Activated CD8-positive, alpha-beta T cell treated with anti-CD3 and anti-CD28 coated beads for 36 hours (primary cell): Measurements from ENCODE around the gene DCK. TPM values are rescaled to one million over a fixed set of nuclear protein-coding genes. Genes with fewer than 3 reads are reported as not detected.
"Not testable (repeated sequence)": the region's sequence is repeated elsewhere in the genome, so short reads cannot be mapped to it uniquely, and the experiment has no call there.

ENCODE experiments used
- ATAC-seq: fragments of 200-7000 bp; cut with Tn5 transposase; one replicate; pipeline ENCODE4 v1.10.0; 2021; ENCODE audit warnings: mild to moderate bottlenecking, moderate library complexity
- CTCF ChIA-PET: fragments of 350-600 bp; sonication (Branson Sonifier 250); formaldehyde crosslinking; loops from one replicate; lab custom pipeline; 2021; ENCODE audit warnings: antibody characterized with exemption; lab: Charles Lee
- POLR2A ChIA-PET: fragments of 350-600 bp; sonication (Branson Sonifier 250); formaldehyde crosslinking; loops from one replicate; lab custom pipeline; 2021; ENCODE audit warnings: antibody characterized with exemption; lab: Charles Lee
- DNase-seq: peaks from one replicate; pipeline ENCODE4 v3.0.0-alpha.2; 2020
- H3K27ac Mint-ChIP-seq: one replicate; pipeline ENCODE4 v1.8.0; 2021; ENCODE audit warnings: mild to moderate bottlenecking, mixed read lengths
- H3K27me3 Mint-ChIP-seq: one replicate; pipeline ENCODE4 v1.8.0; 2021; ENCODE audit warnings: mixed read lengths
- H3K36me3 Mint-ChIP-seq: one replicate; pipeline ENCODE4 v1.8.0; 2021; ENCODE audit warnings: low read depth, mixed read lengths
- H3K4me1 Mint-ChIP-seq: one replicate; pipeline ENCODE4 v1.8.0; 2021; ENCODE audit warnings: low read depth, mixed read lengths
- H3K4me3 Mint-ChIP-seq: one replicate; pipeline ENCODE4 v1.8.0; 2021; ENCODE audit warnings: mild to moderate bottlenecking, moderate library complexity, mixed read lengths
- H3K9me3 Mint-ChIP-seq: one replicate; pipeline ENCODE4 v1.8.0; 2021; ENCODE audit warnings: mixed read lengths
- intact Hi-C: fragments of 100-400 bp; cut with micrococcal nuclease; formaldehyde crosslinking; loops from one replicate; pipeline ENCODE4 v1.10.0; 2022
- total RNA-seq, 2 experiments: library from RNA; stranded (reverse); gene quantifications; one replicate each; pipeline ENCODE4 v1.2.3, GENCODE V29; 2021
- TF ChIP-seq, protein P1 (sequence below): fragments of 200-600 bp; IDR thresholded peaks from one replicate; pipeline ENCODE4 v1.8.0; 2022; ENCODE audit warnings: antibody characterized with exemption, mild to moderate bottlenecking

Gene DCK
- total RNA-seq, 2 experiments from 2014 or later, result 33.6 to 37.2 TPM

GRCh38 chr4:71011451-71011850 is 18.0 kb downstream of the DCK start:
- ChIA-PET POLR2A (no interaction called here), CTCF (interaction anchor here (1.2 to 5.4 kb wide), 2 partner anchors 16 to 305 kb away, joined by 4 to 59 read pairs; partner anchors contain the start of gene DCK)
- H3K27ac Mint-ChIP-seq, result no peak overlapping the region
- H3K27me3 Mint-ChIP-seq, result no peaks in the 10 kb centered on the region
- H3K9me3 Mint-ChIP-seq, result peaks cover 7% of the 10 kb centered on the region
- TF ChIP-seq, protein P1, sequence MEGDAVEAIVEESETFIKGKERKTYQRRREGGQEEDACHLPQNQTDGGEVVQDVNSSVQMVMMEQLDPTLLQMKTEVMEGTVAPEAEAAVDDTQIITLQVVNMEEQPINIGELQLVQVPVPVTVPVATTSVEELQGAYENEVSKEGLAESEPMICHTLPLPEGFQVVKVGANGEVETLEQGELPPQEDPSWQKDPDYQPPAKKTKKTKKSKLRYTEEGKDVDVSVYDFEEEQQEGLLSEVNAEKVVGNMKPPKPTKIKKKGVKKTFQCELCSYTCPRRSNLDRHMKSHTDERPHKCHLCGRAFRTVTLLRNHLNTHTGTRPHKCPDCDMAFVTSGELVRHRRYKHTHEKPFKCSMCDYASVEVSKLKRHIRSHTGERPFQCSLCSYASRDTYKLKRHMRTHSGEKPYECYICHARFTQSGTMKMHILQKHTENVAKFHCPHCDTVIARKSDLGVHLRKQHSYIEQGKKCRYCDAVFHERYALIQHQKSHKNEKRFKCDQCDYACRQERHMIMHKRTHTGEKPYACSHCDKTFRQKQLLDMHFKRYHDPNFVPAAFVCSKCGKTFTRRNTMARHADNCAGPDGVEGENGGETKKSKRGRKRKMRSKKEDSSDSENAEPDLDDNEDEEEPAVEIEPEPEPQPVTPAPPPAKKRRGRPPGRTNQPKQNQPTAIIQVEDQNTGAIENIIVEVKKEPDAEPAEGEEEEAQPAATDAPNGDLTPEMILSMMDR, result no peak
- DNase-seq (no peak), ATAC-seq (no peak)
- peaks cover 32% of the 10 kb centered on the region for H3K36me3 Mint-ChIP-seq
- peaks cover 36% of the 10 kb centered on the region for H3K4me1 Mint-ChIP-seq
- H3K4me3 Mint-ChIP-seq, result no peak overlapping the region
- intact Hi-C loops, result no loop called here

- H3K9me3 Mint-ChIP-seq, CTCF ChIA-PET, POLR2A ChIA-PET, H3K4me3 Mint-ChIP-seq, H3K27ac Mint-ChIP-seq, ATAC-seq, DNase-seq, intact Hi-C loops, H3K27me3 Mint-ChIP-seq: not testable (repeated sequence)
- H3K36me3 Mint-ChIP-seq, result peaks cover 38% of the 10 kb centered on the region
- H3K4me1 Mint-ChIP-seq, result peaks cover 10% of the 10 kb centered on the region
Observed at GRCh38 chr4:71017391-71017790, 23.9 kb downstream of the DCK start.

DNA sequence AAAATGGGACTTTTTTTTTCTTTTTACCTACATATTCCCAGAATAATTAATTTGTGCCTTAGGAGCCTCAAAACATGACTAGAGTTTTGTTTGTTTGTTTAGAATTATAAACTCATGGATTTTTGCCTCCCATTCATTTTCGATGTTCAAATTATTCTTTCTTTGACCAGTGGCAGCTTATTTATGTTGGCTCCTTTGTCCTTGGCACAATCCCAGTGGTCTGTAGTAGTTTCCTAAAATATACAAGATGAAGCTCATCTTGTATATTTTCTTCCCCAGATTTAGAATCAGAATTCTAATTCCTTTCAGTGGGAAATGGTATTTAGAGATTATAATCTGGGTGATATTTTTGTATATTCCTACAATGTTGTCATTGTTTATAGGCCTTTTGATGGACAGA is 27.2 kb downstream of the DCK start:
- H3K27me3 Mint-ChIP-seq, result no peaks in the 10 kb centered on the region
- ChIA-PET POLR2A (no interaction called here), CTCF (no interaction called here)
- no peak overlapping the region for H3K27ac Mint-ChIP-seq
- H3K4me3 Mint-ChIP-seq, result no peak overlapping the region
- H3K9me3 Mint-ChIP-seq, result peaks cover 6% of the 10 kb centered on the region
- TF ChIP-seq, protein P1, result no peak
- H3K36me3 Mint-ChIP-seq, result peaks cover 37% of the 10 kb centered on the region
- ATAC-seq, result no peak
- intact Hi-C loops, result no loop called here
- peaks cover 19% of the 10 kb centered on the region for H3K4me1 Mint-ChIP-seq
- no peak for DNase-seq

GRCh38 chr4:71025654-71026053 is 32.2 kb downstream of the DCK start:
- Mint-ChIP-seq H3K36me3 (peaks cover 43% of the 10 kb centered on the region), H3K9me3 (no peaks in the 10 kb centered on the region), H3K4me3 (no peak overlapping the region), H3K4me1 (peaks cover 13% of the 10 kb centered on the region), H3K27ac (no peak overlapping the region), H3K27me3 (no peaks in the 10 kb centered on the region)
- ATAC-seq, result no peak
- intact Hi-C loops, result no loop called here
- TF ChIP-seq, protein P1, result no peak
- ChIA-PET POLR2A (no interaction called here), CTCF (interaction anchor here (1.1 kb wide), 1 partner anchor 300 kb away, joined by 3 read pairs; no protein-coding TSS in a partner anchor)
- no peak for DNase-seq

DNA sequence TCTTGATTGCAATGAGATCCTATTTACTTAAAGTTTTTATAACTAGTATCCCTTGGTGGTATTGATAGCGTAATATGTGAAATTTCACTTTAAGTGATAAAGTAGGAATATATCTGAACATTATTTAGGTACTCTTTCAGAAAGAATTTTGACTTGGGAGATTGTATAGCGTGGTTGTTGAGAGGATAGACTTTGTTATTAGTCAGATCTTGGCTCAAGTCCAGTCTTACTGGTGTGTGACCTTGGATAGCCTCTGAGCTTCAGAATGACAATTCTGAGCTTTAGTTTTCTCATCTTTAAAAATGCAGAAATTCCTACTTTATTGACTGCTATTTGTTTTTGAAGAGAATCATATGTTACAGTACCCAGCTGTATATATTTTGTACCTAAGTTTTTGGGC is 32.6 kb downstream of the DCK start:
- Mint-ChIP-seq H3K4me3 (no peak overlapping the region), H3K27me3 (no peaks in the 10 kb centered on the region), H3K27ac (no peak overlapping the region), H3K36me3 (peaks cover 44% of the 10 kb centered on the region), H3K4me1 (peaks cover 13% of the 10 kb centered on the region), H3K9me3 (no peaks in the 10 kb centered on the region)
- ChIA-PET POLR2A (no interaction called here), CTCF (no interaction called here)
- intact Hi-C loops, result no loop called here
- TF ChIP-seq, protein P1, result no peak
- ATAC-seq (no peak), DNase-seq (no peak)
